Stimulated activated CD8-positive, alpha-beta memory T cell treated with anti-CD3 and anti-CD28 coated beads, Interleukin-12 subunit alpha, Interleukin-12 subunit beta, amount 100 ng/mL, for 1 hour (primary cell): ENCODE results near the gene DGKB.

Source experiments
- DNase-seq: peaks from one replicate; pipeline ENCODE4 v3.0.0-alpha.2; 2020; ENCODE audit warnings: low read depth

Gene DGKB

GRCh38 chr7:14821757-14822480 is 80.6 kb downstream of the DGKB start:
- no peak for DNase-seq

DNA sequence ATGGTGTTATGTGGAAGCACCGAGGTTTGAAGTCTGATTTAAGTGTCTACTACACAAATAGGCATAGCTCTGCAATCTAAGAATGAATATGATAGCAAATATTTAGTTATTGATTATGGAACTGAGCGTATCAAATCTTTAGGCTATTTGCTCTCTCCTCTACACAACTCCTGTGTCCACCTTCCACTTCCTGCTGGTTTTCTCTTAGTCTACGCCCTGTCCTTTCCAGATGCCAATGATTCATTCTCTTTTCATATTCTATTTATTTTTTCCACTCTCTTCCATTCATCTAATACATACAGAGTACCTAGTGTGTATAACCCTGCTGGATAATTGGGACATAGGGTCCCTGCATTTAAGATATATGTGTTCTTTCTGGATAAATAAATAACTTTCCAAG is 83.7 kb downstream of the DGKB start:
- no peak for DNase-seq

GRCh38 chr7:14817829-14818614 is 84.5 kb downstream of the DGKB start:
- no peak for DNase-seq

DNA sequence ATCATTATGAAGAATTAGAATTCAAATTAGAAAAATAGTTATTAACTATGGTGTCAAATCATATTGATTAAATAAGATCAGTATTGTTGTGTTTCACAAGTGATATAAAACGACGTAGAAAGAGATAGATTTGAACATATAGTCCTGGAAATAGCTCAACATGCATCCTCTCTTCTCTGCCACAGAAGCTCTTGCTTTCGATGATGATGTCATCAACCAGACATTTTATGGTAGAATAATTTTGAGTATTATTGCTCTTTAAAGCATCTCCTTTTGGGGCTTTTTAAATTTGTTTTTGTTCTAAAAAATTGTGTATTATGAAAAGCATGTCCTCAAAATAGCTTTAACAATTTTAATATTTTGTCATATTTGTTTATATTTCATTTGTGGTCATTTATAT is 95.0 kb downstream of the DGKB start:
- no peak for DNase-seq

GRCh38 chr7:14806891-14807290 is 95.7 kb downstream of the DGKB start:
- DNase-seq: no peak

- no peak for DNase-seq
These were observed 97.3 kb downstream of the DGKB start for GRCh38 chr7:14805105-14805719.

- no peak for DNase-seq
These were observed 101.9 kb downstream of the DGKB start for GRCh38 chr7:14800664-14801063.

DNA sequence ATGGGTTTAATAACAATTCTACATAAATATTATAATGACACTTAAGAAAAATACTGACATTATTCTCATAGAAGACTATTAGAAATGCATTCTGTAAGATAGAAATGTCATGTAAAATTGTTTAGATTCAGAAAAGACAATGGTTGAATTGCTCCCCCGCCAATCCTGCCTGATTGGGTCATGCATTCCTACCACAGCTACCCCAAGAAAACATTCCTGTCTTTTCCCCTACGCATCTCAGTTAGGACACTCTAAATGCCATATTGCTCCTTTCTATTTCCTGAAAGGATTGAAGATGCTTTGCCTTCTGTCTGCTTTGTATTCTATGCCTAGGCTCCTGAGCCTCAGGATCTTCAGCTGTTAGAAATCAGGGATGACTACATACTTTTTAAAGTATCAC is 109.4 kb downstream of the DGKB start:
- DNase-seq: no peak

DNA sequence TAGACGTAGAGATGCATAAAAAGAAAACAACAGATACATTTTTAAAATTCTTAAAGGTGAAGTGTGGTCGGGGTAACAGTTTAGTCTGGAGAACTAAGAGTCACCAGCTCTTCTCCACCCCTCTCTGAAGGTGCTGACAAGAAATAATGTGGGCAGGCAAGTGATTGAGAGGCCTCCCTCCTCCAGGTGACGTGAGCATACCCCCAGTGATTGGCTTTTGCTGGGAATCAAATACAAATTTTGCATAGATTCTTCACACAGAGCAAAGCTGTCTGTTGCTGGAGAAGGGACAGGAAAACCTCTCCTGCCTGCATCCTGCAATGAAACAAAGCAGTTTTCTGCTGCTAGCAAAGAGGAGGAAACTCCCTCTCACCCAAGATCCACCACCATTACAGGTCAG is 115.0 kb downstream of the DGKB start:
- DNase-seq: no peak

GRCh38 chr7:14786314-14786895 is 116.1 kb downstream of the DGKB start:
- no peak for DNase-seq

DNA sequence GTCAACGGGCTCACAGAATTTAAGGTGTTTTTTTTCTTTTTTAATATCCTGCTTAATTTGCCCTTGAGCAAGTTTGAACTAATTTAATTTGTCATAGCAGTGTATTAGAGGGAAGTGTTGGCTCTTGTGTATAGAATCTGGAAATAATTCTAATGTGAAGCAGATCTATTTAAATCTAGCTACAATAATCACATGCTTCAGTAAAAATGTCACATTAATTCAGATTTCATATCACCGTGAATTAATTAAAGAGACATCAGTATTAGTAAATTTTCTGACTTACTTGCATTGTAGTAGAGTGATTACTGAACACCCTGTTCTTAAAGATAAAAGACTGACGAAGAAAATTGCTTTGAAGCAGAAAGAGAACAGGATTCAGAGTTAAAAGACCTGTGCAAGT is 124.7 kb downstream of the DGKB start:
- DNase-seq: no peak

DNA sequence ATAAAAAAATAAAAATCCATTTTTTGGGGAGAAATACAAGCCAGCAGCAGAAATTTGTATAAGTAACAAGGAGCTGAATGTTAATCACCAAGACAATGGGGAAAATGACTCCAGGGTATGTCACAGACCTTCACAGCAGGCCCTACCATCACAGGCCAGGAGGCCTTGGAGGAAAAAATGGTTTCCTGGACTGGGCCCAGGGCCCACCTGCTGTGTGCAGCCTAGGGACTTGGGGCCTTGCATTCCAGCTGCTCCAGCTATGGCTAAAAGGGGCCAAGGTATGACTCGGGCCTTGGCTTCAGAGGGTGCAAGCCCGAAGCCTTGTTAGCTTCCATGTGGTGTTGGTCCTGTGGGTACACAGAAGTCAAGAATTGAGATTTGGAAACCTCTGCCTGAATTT is 126.3 kb downstream of the DGKB start:
- no peak for DNase-seq

GRCh38 chr7:14773729-14774271 is 128.8 kb downstream of the DGKB start:
- no peak for DNase-seq

DNA sequence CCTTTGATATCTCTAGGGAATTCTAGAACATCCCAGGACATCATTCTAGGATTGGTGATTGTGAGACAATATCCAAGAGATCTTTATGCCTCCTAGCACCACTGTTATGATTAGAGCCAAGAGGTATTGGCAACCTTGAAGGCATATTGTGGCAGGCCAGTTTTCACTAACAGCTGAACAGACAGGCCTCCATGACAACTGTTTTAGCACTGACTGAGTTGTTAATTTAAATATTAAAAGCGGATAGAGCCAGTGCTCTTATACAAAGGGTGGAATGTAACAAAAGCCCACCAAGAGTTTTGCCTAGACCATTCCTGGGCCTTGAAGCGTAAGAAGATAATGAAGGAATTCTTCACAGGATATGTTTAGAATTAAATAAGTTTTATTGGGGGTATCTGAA is 131.9 kb downstream of the DGKB start:
- no peak for DNase-seq

- DNase-seq: no peak
These were observed 133.3 kb downstream of the DGKB start for GRCh38 chr7:14769261-14769660.

DNA sequence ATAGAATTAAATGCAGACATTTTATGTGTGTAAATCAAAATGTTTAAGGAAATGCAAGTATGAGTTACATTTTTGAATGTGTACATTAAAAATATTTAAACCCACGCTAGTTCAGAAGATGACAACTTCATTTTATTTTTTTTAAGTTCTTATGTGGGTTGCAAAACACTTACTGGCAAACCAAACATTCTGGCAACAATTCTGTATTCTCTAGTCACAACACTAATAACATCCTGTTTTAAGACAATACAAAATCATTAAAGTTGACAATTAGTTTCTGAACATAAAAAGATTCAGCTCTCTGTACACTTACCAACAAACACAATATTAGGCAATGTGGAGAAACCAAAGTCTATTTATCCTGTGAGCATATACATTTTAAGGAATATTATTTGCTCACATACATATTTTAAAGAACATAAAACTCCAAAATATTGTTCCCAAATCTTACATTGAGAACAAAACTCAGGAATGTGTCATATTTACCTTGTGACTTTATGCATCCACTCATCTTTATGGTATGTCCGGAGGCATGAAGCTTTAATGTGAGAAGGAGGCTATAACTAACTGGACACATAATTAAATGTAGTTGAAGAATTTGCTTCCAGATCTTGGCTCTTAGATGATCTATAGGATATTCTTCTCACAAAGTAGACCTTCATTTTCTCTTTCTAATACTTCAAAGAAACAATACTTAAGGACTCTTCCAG is 134.7 kb downstream of the DGKB start:
- no peak for DNase-seq

- no peak for DNase-seq
These were observed 135.8 kb downstream of the DGKB start for GRCh38 chr7:14766747-14767146.

- no peak for DNase-seq
These were observed 136.8 kb downstream of the DGKB start for GRCh38 chr7:14765731-14766130.

- DNase-seq: no peak
These were observed 140.0 kb downstream of the DGKB start for GRCh38 chr7:14762561-14762960.

- DNase-seq: no peak
These were observed 140.8 kb downstream of the DGKB start for GRCh38 chr7:14761510-14762296.
